ENCODE results near the gene CD2AP. TPM values are rescaled to one million over a fixed set of nuclear protein-coding genes. Genes with fewer than 3 reads are reported as not detected.
"Not testable (repeated sequence)": the region's sequence is repeated elsewhere in the genome, so short reads cannot be mapped to it uniquely, and the experiment has no call there.

CD2AP gene
- total and polyA plus RNA-seq, 2 donors (not counting 1 experiment from before 2014, with no cell fraction given), result 4.7 to 43.3 TPM

DNA sequence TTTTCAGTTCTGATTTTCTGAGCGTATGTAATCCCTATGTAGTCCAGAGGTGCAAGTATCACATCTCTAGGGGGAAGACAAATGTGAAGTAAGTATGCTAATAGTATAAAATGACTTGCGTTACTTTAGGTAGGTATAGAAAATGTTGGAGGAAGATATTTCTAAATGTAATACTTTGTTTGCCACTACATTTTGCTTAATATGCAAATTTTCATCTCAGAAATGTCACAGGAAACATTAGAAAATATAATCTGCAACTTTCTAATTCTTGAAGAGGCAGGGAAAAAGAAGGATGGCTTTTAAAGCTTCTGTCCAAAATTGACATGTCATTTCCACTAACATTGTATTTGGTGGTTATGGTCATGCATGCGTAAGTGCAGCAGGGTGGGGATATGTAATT, 85.6 kb downstream of the CD2AP start:
- Histone ChIP-seq H3K79me2 (ENCODE audit: control insufficient read depth, insufficient read depth, low read length) (peaks cover 23% of the 10 kb centered on the region), H3K9me3 (ENCODE audit: control extremely low read depth in 1 of 3, control insufficient read depth in 2 of 3, insufficient read depth in 1 of 3, low read length in 2 of 3) (no peaks in the 10 kb centered on the region), H3K9ac (ENCODE audit: low read length) (no peak overlapping the region), H3K4me2 (replicated peaks; ENCODE audit: low read depth, low read length, poor library complexity, severe bottlenecking) (no peak overlapping the region), H3K4me3 (ENCODE audit: control extremely low read depth in 1 of 5, extremely low read depth in 1 of 5, insufficient read depth in 1 of 5, low read depth in 2 of 5, low read length in 4 of 5) (no peak overlapping the region), H3K27ac (ENCODE audit: low read length in 2 of 2) (no peak overlapping the region), H2AFZ (ENCODE audit: insufficient read depth, low read depth, low read length, poor library complexity, severe bottlenecking) (no peak overlapping the region), H3K36me3 (replicated peaks in 1 of 2; ENCODE audit: control extremely low read depth in 1 of 2, control insufficient read depth in 1 of 2, extremely low read depth in 1 of 2, insufficient read depth in 2 of 2, low read length in 1 of 2) (peaks cover 0 to 9% of the 10 kb centered on the region in 2 experiments), H4K20me1 (ENCODE audit: control insufficient read depth, insufficient read depth, low read length, poor library complexity, severe bottlenecking) (peaks cover 13% of the 10 kb centered on the region), H3K27me3 (replicated peaks in 1 of 4; ENCODE audit: control extremely low read depth in 1 of 4, control insufficient read depth in 3 of 4, insufficient read depth in 4 of 4, low read length in 3 of 4) (no peaks in the 10 kb centered on the region), H3K4me1 (ENCODE audit: control insufficient read depth in 2 of 2, insufficient read depth in 2 of 2, low read length in 2 of 2) (no peaks in the 10 kb centered on the region)
- intact Hi-C loops (cut with micrococcal nuclease), result no loop called here
- no peak overlapping the region for H3K4me3 Mint-ChIP-seq
- no peaks in the 10 kb centered on the region for H3K9me3 Mint-ChIP-seq (ENCODE audit: insufficient read depth)
- peaks cover 2% of the 10 kb centered on the region for H3K4me1 Mint-ChIP-seq
- DNase-seq (no peak), ATAC-seq (ENCODE audit: low read depth) (no peak)
- TF ChIP-seq, protein P1, sequence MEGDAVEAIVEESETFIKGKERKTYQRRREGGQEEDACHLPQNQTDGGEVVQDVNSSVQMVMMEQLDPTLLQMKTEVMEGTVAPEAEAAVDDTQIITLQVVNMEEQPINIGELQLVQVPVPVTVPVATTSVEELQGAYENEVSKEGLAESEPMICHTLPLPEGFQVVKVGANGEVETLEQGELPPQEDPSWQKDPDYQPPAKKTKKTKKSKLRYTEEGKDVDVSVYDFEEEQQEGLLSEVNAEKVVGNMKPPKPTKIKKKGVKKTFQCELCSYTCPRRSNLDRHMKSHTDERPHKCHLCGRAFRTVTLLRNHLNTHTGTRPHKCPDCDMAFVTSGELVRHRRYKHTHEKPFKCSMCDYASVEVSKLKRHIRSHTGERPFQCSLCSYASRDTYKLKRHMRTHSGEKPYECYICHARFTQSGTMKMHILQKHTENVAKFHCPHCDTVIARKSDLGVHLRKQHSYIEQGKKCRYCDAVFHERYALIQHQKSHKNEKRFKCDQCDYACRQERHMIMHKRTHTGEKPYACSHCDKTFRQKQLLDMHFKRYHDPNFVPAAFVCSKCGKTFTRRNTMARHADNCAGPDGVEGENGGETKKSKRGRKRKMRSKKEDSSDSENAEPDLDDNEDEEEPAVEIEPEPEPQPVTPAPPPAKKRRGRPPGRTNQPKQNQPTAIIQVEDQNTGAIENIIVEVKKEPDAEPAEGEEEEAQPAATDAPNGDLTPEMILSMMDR (IDR thresholded peaks at IDR 0.05), result no peak
- no peak for TF ChIP-seq EZH2 (IDR thresholded peaks at IDR 0.05; ENCODE audit: borderline replicate concordance, insufficient read depth, low read depth, low read length, poor library complexity, severe bottlenecking)
- H3K27ac Mint-ChIP-seq, result no peak overlapping the region
- POLR2A ChIA-PET, result no interaction called here
- H3K27me3 Mint-ChIP-seq, result no peaks in the 10 kb centered on the region
- no CpG with 5 or more reads among the region's 3 CpGs for WGBS (ENCODE audit: insufficient coverage)
- CTCF ChIA-PET, result no interaction called here

DNA sequence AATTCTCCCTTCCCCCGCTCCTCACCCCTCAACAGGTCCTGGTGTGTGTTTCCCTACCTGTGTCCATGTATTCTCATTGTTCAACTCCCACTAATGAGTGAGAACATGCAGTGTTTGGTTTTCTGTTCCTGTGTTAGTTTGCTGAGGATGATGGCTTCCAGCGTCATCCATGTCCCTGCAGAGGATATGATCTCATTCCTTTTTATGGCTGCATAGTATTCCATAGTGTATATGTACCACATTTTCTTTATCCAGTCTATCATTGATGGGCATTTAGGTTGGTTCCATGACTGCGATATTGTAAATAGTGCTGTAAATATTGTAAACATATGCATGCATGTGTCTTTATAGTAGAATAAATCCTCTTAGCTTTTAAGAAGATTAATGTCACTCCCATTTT, 89.0 kb downstream of the CD2AP start:
- H3K27ac Mint-ChIP-seq; H3K4me3 ChIP-seq (ENCODE audit: control extremely low read depth in 1 of 5, extremely low read depth in 1 of 5, insufficient read depth in 1 of 5, low read depth in 2 of 5, low read length in 4 of 5); POLR2A ChIA-PET; H3K9me3 ChIP-seq (ENCODE audit: control extremely low read depth in 1 of 3, control insufficient read depth in 2 of 3, insufficient read depth in 1 of 3, low read length in 2 of 3); H3K9ac ChIP-seq (ENCODE audit: low read length); H3K36me3 ChIP-seq (replicated peaks in 1 of 2; ENCODE audit: control extremely low read depth in 1 of 2, control insufficient read depth in 1 of 2, extremely low read depth in 1 of 2, insufficient read depth in 2 of 2, low read length in 1 of 2); H3K27ac ChIP-seq (ENCODE audit: low read length in 2 of 2); H3K4me1 ChIP-seq (ENCODE audit: control insufficient read depth in 2 of 2, insufficient read depth in 2 of 2, low read length in 2 of 2); ATAC-seq (ENCODE audit: low read depth); H4K20me1 ChIP-seq (ENCODE audit: control insufficient read depth, insufficient read depth, low read length, poor library complexity, severe bottlenecking); CTCF ChIA-PET; H3K4me2 ChIP-seq (replicated peaks; ENCODE audit: low read depth, low read length, poor library complexity, severe bottlenecking); H3K4me1 Mint-ChIP-seq; intact Hi-C loops (cut with micrococcal nuclease); H3K4me3 Mint-ChIP-seq; H3K27me3 ChIP-seq (replicated peaks in 1 of 4; ENCODE audit: control extremely low read depth in 1 of 4, control insufficient read depth in 3 of 4, insufficient read depth in 4 of 4, low read length in 3 of 4); DNase-seq; H3K9me3 Mint-ChIP-seq (ENCODE audit: insufficient read depth); H2AFZ ChIP-seq (ENCODE audit: insufficient read depth, low read depth, low read length, poor library complexity, severe bottlenecking); H3K27me3 Mint-ChIP-seq; H3K79me2 ChIP-seq (ENCODE audit: control insufficient read depth, insufficient read depth, low read length): not testable (repeated sequence)
- WGBS (ENCODE audit: insufficient coverage), result no CpG with 5 or more reads among the region's 3 CpGs

All from B cell (primary cell).